T-helper 17 cell (primary cell): ENCODE measurements around the gene DNAL1. TPM values are rescaled to one million over a fixed set of nuclear protein-coding genes. Genes with fewer than 3 reads are reported as not detected.
"Not testable (repeated sequence)": the region's sequence is repeated elsewhere in the genome, so short reads cannot be mapped to it uniquely, and the experiment has no call there.

ENCODE experiments used
- ATAC-seq: fragments of 150-1000 bp; cut with Tn5 transposase; 2 replicates; pipeline ENCODE4 v1.10.0; 2021; ENCODE audit warnings: mild to moderate bottlenecking, moderate library complexity
- DNase-seq, 3 donors: peaks; one replicate each; pipeline versions ENCODE4 v3.0.0 to v3.0.0-alpha.2; 2020 to 2021
- H3K9me3 ChIP-seq: one replicate; pipeline ENCODE4 v1.7.0; 2013; ENCODE audit warnings: low read length, mild to moderate bottlenecking; ENCODE audit not compliant: control insufficient read depth, poor library complexity, severe bottlenecking
- H3K27ac Mint-ChIP-seq: one replicate; pipeline ENCODE4 v1.8.0; 2022; ENCODE audit warnings: mild to moderate bottlenecking, moderate library complexity, mixed read lengths
- H3K27me3 Mint-ChIP-seq: one replicate; pipeline ENCODE4 v1.8.0; 2022; ENCODE audit warnings: mixed read lengths
- H3K36me3 Mint-ChIP-seq: one replicate; pipeline ENCODE4 v1.8.0; 2022; ENCODE audit warnings: low read depth, mixed read lengths
- H3K4me1 Mint-ChIP-seq: one replicate; pipeline ENCODE4 v1.8.0; 2022; ENCODE audit warnings: mild to moderate bottlenecking, mixed read lengths
- H3K4me3 Mint-ChIP-seq: one replicate; pipeline ENCODE4 v1.8.0; 2022; ENCODE audit warnings: mild to moderate bottlenecking, moderate library complexity, mixed read lengths
- total RNA-seq, 4 donors: library from RNA in 2 of 4; stranded (reverse) in 2 of 4; gene quantifications; one replicate each; pipeline ENCODE4 v1.2.3 and lab custom pipeline; 2022 to 2026

DNAL1 gene
- total RNA-seq, 2 donors from 2014 or later = 5.4 to 6.1 TPM

GRCh38 chr14:73695997-73696396, 51.2 kb downstream of the DNAL1 start:
- peaks cover 7% of the 10 kb centered on the region for H3K36me3 Mint-ChIP-seq
- H3K9me3 ChIP-seq = no peaks in the 10 kb centered on the region
- DNase-seq (no peak), ATAC-seq (no peak)
- no peaks in the 10 kb centered on the region for H3K27me3 Mint-ChIP-seq
- H3K4me1 Mint-ChIP-seq = peaks cover 2% of the 10 kb centered on the region
- no peak overlapping the region for H3K27ac Mint-ChIP-seq
- no peak overlapping the region for H3K4me3 Mint-ChIP-seq

DNA sequence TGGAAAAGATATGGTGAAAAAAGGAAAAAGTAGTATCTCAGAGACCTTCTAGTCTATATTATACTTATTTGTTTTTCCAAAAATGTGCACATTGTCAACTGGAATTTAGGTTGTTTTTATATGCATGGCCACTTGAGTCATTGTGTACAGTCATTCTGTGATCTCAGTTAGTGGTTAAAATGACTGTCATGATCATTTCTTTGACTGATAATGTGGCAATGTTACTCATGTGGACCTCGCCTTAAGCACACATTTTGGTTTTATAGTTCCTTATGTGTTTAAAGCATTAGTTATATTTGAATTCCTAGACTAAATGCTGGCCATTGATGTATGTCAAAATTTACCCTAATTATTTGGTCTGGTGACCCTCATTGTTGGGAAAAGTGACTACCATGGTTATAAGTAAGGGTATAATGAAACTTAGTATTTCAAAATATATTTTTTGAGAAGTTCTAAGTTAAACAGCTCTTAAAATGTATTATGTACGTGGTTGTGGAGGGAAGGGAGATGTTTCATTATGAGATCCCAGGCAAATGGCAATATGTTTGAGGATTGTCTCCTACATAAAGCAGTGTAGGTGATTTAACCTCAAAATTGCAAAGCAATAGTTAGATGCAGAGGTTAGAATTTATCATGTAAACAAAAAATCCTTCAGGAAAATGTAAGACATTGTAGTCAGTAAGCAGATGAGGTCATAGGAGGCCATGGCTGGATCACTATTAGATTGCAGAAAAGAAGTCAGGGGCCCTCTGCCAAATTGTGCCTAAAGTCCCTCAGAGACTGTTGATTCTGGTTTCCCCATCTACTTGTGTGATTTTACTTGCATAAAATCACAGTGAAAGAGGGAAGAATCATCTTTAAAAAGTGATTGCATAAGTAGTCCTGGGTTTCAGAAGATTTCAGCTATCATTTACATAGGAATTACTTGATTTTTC, 51.9 kb downstream of the DNAL1 start:
- H3K4me1 Mint-ChIP-seq = peaks cover 2% of the 10 kb centered on the region
- no peak overlapping the region for H3K27ac Mint-ChIP-seq
- H3K4me3 Mint-ChIP-seq = no peak overlapping the region
- H3K36me3 Mint-ChIP-seq = peaks cover 7% of the 10 kb centered on the region
- no peak for ATAC-seq
- no peaks in the 10 kb centered on the region for H3K9me3 ChIP-seq
- DNase-seq = no peak
- no peaks in the 10 kb centered on the region for H3K27me3 Mint-ChIP-seq

- no peaks in the 10 kb centered on the region for H3K27me3 Mint-ChIP-seq
- DNase-seq (no peak), ATAC-seq (no peak)
- H3K9me3 ChIP-seq = no peaks in the 10 kb centered on the region
- H3K36me3 Mint-ChIP-seq = peaks cover 4% of the 10 kb centered on the region
- H3K4me3 Mint-ChIP-seq = no peak overlapping the region
- peaks cover 2% of the 10 kb centered on the region for H3K4me1 Mint-ChIP-seq
- no peak overlapping the region for H3K27ac Mint-ChIP-seq
Measured at GRCh38 chr14:73700325-73700724, 55.5 kb downstream of the DNAL1 start.

DNA sequence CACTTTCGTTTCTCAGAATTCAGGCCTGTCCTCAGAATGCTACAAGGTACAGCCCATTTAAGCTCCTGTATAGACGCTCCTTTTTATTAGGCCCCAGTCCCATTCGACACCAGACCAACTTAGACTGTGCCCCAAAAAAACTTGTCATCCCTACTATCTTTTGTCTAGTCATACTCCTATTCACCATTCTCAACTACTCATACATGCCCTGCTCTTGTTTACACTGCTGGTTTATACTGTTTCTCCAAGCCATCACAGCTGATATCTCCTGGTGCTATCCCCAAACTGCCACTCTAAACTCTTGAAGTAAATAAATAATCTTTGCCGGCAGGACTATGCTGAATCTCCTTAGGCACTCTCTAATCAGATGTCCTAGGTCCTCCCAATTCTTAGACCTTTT, 63.3 kb downstream of the DNAL1 start:
- not testable (repeated sequence) for H3K36me3 Mint-ChIP-seq, H3K4me3 Mint-ChIP-seq, H3K9me3 ChIP-seq, H3K27me3 Mint-ChIP-seq, H3K27ac Mint-ChIP-seq, DNase-seq, ATAC-seq
- peaks cover 30% of the 10 kb centered on the region for H3K4me1 Mint-ChIP-seq

DNA sequence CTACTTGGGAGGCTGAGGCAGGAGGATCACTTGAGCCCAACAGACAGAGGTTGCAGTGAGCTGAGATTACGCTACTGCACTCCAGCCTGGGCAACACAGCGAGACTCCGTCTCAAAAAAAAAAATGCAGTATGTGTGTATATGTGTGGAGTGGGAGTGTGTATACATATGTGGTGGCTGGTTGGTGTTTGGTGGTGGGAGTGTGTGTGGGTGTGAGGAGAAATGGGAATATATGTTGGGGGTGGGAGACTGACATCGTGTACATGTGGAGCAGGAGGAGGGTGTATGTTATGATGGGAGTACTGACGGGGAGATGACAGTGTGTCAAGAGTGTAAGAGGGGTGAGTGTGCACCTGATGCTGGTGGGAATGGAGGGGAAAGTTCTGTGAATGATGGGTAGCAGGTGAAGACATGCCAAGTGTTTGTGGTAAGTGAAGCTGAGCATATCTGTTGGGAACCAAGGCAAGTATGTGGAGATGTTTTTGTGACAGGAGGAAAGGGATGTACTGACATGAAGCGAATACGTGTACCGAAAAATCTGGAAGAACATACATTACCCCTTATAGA, 65.2 kb downstream of the DNAL1 start:
- Mint-ChIP-seq H3K36me3 (peaks cover 8% of the 10 kb centered on the region), H3K27me3 (no peaks in the 10 kb centered on the region), H3K4me3 (no peak overlapping the region), H3K4me1 (peaks cover 37% of the 10 kb centered on the region), H3K27ac (peak overlapping the region; percentile 21)
- no peaks in the 10 kb centered on the region for H3K9me3 ChIP-seq
- no peak for ATAC-seq
- no peak for DNase-seq

- peak overlapping the region; percentile 4 for H3K27ac Mint-ChIP-seq
- ATAC-seq = no peak
- no peaks in the 10 kb centered on the region for H3K27me3 Mint-ChIP-seq
- H3K9me3 ChIP-seq = no peaks in the 10 kb centered on the region
- DNase-seq = no peak
- no peak overlapping the region for H3K4me3 Mint-ChIP-seq
- H3K4me1 Mint-ChIP-seq = peaks cover 37% of the 10 kb centered on the region
- H3K36me3 Mint-ChIP-seq = peaks cover 8% of the 10 kb centered on the region
Measured at GRCh38 chr14:73710737-73711136, 66.0 kb downstream of the DNAL1 start.

- ATAC-seq = no peak
Measured at GRCh38 chr14:73712071-73712506, 67.3 kb downstream of the DNAL1 start.

DNA sequence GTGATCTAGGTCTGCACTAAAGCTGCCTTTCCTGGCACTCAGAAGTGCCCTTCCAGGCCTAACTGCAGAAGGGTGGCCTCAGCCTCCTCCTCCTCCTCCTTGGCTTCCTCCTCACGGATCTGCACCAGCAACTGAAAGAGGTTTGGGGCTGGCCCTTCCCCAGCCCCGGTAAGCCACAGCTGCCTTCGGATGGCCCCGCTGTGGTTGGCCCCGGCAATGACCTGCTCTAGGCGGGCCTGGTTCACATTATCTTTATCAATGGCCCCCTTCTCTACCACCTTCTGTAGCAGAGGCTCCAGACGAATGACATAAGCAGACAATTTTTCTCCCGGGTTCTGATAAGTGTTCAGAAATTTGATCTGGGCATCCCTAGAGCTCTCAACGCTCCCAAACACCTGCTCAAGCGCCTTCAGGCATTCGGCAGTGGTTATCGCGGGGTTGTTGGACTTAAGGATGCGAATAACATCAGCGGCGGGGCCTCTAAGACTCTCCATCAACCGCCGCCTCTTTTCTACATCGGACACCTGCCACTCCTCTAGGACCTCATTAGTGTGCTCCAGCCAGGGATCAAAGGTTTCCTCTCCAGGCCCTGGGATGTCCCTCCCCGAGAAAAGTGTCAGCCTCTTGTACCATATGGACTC, 67.9 kb downstream of the DNAL1 start:
- Mint-ChIP-seq H3K27me3 (no peaks in the 10 kb centered on the region), H3K27ac (peak overlapping the region; percentile 98), H3K4me1 (peaks cover 33% of the 10 kb centered on the region), H3K36me3 (peaks cover 8% of the 10 kb centered on the region), H3K4me3 (peak overlapping the region; percentile 99)
- no peaks in the 10 kb centered on the region for H3K9me3 ChIP-seq
- no peak for DNase-seq
- peak; percentile 13 for ATAC-seq

More at GRCh38 chr14:73712071-73712506, 67.3 kb downstream of the DNAL1 start:
- H3K4me1 Mint-ChIP-seq = peaks cover 33% of the 10 kb centered on the region
- H3K36me3 Mint-ChIP-seq = peaks cover 8% of the 10 kb centered on the region
- no peaks in the 10 kb centered on the region for H3K9me3 ChIP-seq
- DNase-seq = no peak
- H3K27ac Mint-ChIP-seq = peak overlapping the region; percentile 98
- H3K27me3 Mint-ChIP-seq = no peaks in the 10 kb centered on the region
- peak overlapping the region; percentile 99 for H3K4me3 Mint-ChIP-seq

- Mint-ChIP-seq H3K36me3 (peaks cover 10% of the 10 kb centered on the region), H3K27ac (peak overlapping the region; percentile 98), H3K27me3 (no peaks in the 10 kb centered on the region), H3K4me1 (peaks cover 31% of the 10 kb centered on the region), H3K4me3 (peak overlapping the region; percentile 99)
- H3K9me3 ChIP-seq = no peaks in the 10 kb centered on the region
- DNase-seq (no peak), ATAC-seq (no peak)
Measured at GRCh38 chr14:73713206-73713802, 68.5 kb downstream of the DNAL1 start.

DNA sequence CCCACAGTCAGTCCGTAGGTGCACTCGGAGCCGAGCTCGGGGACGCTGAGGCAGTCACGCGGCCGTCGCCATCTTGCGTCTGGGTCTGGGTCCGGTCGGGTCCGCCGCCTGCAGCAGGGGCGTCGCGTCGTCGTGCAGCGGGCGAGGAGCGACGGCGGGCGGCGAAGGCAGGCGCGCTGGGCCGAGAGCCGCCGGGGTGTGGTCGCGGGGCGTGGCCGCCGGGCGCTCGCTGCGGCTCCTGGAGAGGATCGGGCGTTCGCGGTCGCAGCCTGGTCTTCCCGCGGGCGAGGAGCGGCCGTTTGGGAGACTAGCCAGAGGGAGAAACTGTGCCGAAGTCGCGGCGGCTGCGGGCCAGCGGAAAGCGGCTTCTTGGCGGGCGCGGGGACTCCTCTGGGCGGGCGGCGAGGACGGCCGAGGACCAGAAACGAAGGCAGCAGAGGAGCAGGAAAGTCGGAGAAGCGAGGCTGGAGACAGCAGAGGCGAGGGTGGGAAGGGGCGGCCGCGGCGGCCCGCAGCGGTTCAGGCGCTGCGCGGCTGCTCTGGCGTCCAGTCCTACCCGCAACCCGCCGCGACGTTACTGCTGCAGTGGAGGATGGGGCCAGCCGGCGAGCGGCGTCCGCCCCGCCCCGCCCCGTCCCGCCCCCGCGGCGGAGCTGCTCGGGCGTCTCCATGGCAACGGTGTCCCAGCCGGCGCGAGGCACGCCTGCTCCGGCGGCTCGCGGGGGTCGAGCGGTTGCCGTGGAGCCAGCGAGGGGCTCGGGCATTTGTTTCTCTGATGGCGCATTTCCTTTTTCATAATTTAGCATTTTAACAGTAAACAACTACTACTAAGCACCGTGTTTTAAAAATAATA, 69.2 kb downstream of the DNAL1 start, which contains the start of gene PNMA1:
PNMA1 (minus strand) TSS at position 582 of the 853 bp plus-strand sequence. CDS start 745 bp downstream, outside the sequence.
- Mint-ChIP-seq H3K36me3 (peaks cover 10% of the 10 kb centered on the region), H3K4me1 (peaks cover 29% of the 10 kb centered on the region), H3K4me3 (peak within 1 kb of the TSS; percentile 99), H3K27me3 (no peaks in the 10 kb centered on the region), H3K27ac (peak within 1 kb of the TSS; percentile 98)
- no peaks in the 10 kb centered on the region for H3K9me3 ChIP-seq
- DNase-seq (peak; percentile 82 to 90 (median 84)), ATAC-seq (peak; percentile 78)

- Mint-ChIP-seq H3K27me3 (no peaks in the 10 kb centered on the region), H3K27ac (peak overlapping the region; percentile 70), H3K36me3 (peaks cover 10% of the 10 kb centered on the region), H3K4me3 (peak overlapping the region; percentile 99), H3K4me1 (peaks cover 29% of the 10 kb centered on the region)
- no peaks in the 10 kb centered on the region for H3K9me3 ChIP-seq
- ATAC-seq (peak; percentile 0), DNase-seq (no peak)
Measured at GRCh38 chr14:73714656-73715081, 69.9 kb downstream of the DNAL1 start.

- H3K4me1 Mint-ChIP-seq = peaks cover 24% of the 10 kb centered on the region
- H3K36me3 Mint-ChIP-seq = peaks cover 6% of the 10 kb centered on the region
- ATAC-seq = no peak
- no peaks in the 10 kb centered on the region for H3K27me3 Mint-ChIP-seq
- no peak for DNase-seq
- H3K27ac Mint-ChIP-seq = peak overlapping the region; percentile 66
- no peaks in the 10 kb centered on the region for H3K9me3 ChIP-seq
- H3K4me3 Mint-ChIP-seq = no peak overlapping the region
Measured at GRCh38 chr14:73715707-73716106, 70.9 kb downstream of the DNAL1 start.
